ENCODE measurements around the gene SUSD5.

SUSD5 gene

GRCh38 chr3:33134026-33134625, 84.5 kb downstream of the SUSD5 start:
- no peak for DNase-seq (ENCODE audit: low read depth)
- no peak overlapping the region for H3K4me3 ChIP-seq (ENCODE audit: low read depth, low read length)

DNA sequence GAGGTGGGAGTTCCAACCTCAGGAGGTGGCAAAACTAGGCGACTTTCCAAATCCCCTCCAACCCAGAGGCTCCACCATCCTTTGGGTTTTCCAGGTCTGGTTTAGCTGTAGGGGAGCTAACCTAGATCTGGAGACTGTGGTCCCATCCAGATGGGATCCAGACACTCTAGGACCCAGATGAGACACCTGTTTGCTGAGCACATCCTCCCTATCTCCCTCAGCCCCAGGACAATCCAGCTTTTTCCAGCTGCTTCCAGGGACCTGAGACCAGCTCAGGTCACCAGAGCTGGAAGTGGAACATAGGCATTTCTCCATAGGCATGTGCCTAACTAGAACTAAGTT, 86.6 kb downstream of the SUSD5 start:
- DNase-seq (ENCODE audit: low read depth): no peak
- TF ChIP-seq CTCF (IDR thresholded peaks at IDR 0.05; ENCODE audit: control insufficient read depth, extremely low read depth, insufficient read depth): no peak
- no peak overlapping the region for H3K4me3 ChIP-seq (ENCODE audit: low read depth, low read length)

More at GRCh38 chr3:33134026-33134625, 84.5 kb downstream of the SUSD5 start:
- TF ChIP-seq CTCF (IDR thresholded peaks at IDR 0.05; ENCODE audit: control insufficient read depth, extremely low read depth, insufficient read depth): no peak

DNA sequence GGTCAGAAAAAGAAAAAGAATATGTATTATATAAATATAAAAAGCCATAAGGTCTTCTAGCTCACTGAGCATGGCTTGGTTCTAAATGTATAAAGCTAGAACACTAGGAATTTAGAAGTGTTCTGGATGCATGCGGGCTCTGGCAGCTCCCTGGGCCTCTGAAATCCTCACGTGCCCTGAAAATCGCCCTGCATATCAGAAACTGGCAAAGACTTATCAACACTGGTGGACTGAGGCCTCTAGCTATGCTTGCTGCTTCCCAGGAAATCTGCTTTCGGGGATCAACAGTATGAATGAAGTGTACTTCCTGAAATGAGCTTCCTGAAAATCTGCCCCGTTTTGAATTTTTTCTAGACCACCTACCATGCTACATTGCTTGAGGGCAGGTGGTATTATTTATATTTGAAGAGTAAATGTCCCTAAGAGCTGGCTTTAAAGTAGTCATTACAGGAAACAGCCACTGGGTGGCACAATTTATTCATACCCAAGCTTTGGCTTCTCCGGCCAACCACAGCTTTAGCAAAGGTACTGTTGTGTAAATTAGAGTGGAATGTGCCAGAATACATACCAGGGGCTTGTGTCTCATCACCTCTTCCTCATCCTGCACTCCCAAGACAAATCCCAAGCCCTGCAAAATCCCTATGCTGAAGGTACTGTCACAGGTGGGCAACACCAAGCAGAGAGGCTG, 87.1 kb downstream of the SUSD5 start:
- peak; percentile 75 for TF ChIP-seq CTCF (IDR thresholded peaks at IDR 0.05; ENCODE audit: control insufficient read depth, extremely low read depth, insufficient read depth)
- peak; percentile 59 for DNase-seq (ENCODE audit: low read depth)
- H3K4me3 ChIP-seq (ENCODE audit: low read depth, low read length): no peak overlapping the region

DNA sequence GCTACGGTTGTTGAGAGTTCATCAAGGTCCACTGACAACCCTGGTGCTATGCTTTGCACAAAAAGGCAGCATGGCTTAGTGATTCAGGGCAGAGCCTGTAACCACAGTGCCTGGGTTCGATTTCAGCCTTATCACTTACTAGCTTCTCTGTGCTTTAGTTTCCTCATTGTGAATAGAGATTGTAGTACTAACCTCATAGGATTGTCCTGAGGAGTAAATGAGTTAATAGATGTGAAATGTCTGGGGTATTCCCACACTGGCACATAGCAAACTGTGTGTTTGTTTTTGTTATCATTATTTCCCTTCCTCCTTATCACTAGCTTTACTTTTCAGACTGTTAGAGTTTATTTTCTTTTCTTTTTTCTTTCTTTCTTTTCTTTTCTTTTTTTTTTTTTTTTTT, 88.5 kb downstream of the SUSD5 start:
- no peak for TF ChIP-seq CTCF (IDR thresholded peaks at IDR 0.05; ENCODE audit: control insufficient read depth, extremely low read depth, insufficient read depth)
- DNase-seq (ENCODE audit: low read depth): no peak
- H3K4me3 ChIP-seq (ENCODE audit: low read depth, low read length): no peak overlapping the region

- no peak overlapping the region for H3K4me3 ChIP-seq (ENCODE audit: low read depth, low read length)
- DNase-seq (ENCODE audit: low read depth): no peak
- no peak for TF ChIP-seq CTCF (IDR thresholded peaks at IDR 0.05; ENCODE audit: control insufficient read depth, extremely low read depth, insufficient read depth)
Measured at GRCh38 chr3:33128706-33129105, 89.9 kb downstream of the SUSD5 start.

GRCh38 chr3:33125840-33126239, 92.8 kb downstream of the SUSD5 start:
- no peak for TF ChIP-seq CTCF (IDR thresholded peaks at IDR 0.05; ENCODE audit: control insufficient read depth, extremely low read depth, insufficient read depth)
- DNase-seq (ENCODE audit: low read depth): no peak
- H3K4me3 ChIP-seq (ENCODE audit: low read depth, low read length): no peak overlapping the region

GRCh38 chr3:33124638-33125037, 94.0 kb downstream of the SUSD5 start:
- no peak for DNase-seq (ENCODE audit: low read depth)
- H3K4me3 ChIP-seq (ENCODE audit: low read depth, low read length): no peak overlapping the region
- TF ChIP-seq CTCF (IDR thresholded peaks at IDR 0.05; ENCODE audit: control insufficient read depth, extremely low read depth, insufficient read depth): no peak
